NCI-H1092 treated with DMSO at 0.1 percent for 48 hours (cell line): ENCODE data around the gene CHIT1.
A peak's percentile ranks its signal among the peaks of the same experiment; 100 is the strongest.
"Not testable (repeated sequence)": the region's sequence is repeated elsewhere in the genome, so short reads cannot be mapped to it uniquely, and the experiment has no call there.

ENCODE experiments used
- DNase-seq: peaks from one replicate; lab custom pipeline; 2025; lab: John Stamatoyannopoulos, UW

The CHIT1 gene

GRCh38 chr1:203229471-203230135 lies at the start of gene CHIT1:
Gene CHIT1, minus strand, starts transcription at chr1:203229673. Its CDS starts 37 bp downstream, at chr1:203229636.
- DNase-seq, result no peak

- no peak for DNase-seq
Observed at GRCh38 chr1:203278885-203279406, 49.5 kb upstream of the CHIT1 start.

GRCh38 chr1:203278082-203278884 lies 48.8 kb upstream of the CHIT1 start:
- peak; percentile 90 for DNase-seq

- peak; percentile 74 for DNase-seq
Observed at GRCh38 chr1:203276916-203277545, 47.6 kb upstream of the CHIT1 start.

GRCh38 chr1:203276408-203276807 lies 46.9 kb upstream of the CHIT1 start:
- no peak for DNase-seq

- DNase-seq, result no peak
Observed at GRCh38 chr1:203275656-203276272, 46.3 kb upstream of the CHIT1 start.

GRCh38 chr1:203274603-203275381 lies 45.3 kb upstream of the CHIT1 start:
- DNase-seq, result no peak

- no peak for DNase-seq
Observed at GRCh38 chr1:203273869-203274602, 44.6 kb upstream of the CHIT1 start.

GRCh38 chr1:203273206-203273868 lies 43.9 kb upstream of the CHIT1 start:
- DNase-seq, result peak; percentile 94

- no peak for DNase-seq
Observed at GRCh38 chr1:203272633-203273205, 43.2 kb upstream of the CHIT1 start.

- DNase-seq, result no peak
Observed at GRCh38 chr1:203271962-203272632, 42.6 kb upstream of the CHIT1 start.

GRCh38 chr1:203271018-203271743 lies 41.7 kb upstream of the CHIT1 start:
- peak; percentile 15 for DNase-seq

GRCh38 chr1:203270448-203270847 lies 41.0 kb upstream of the CHIT1 start:
- DNase-seq, result no peak

GRCh38 chr1:203269654-203270020 lies 40.2 kb upstream of the CHIT1 start:
- DNase-seq, result no peak

- peak; percentile 84 for DNase-seq
Observed at GRCh38 chr1:203268901-203269653, 39.6 kb upstream of the CHIT1 start.

- no peak for DNase-seq
Observed at GRCh38 chr1:203267912-203268311, 38.4 kb upstream of the CHIT1 start.

GRCh38 chr1:203267347-203267846 lies 37.9 kb upstream of the CHIT1 start:
- peak; percentile 93 for DNase-seq

- DNase-seq, result not testable (repeated sequence)
Observed at GRCh38 chr1:203266140-203266539, 36.7 kb upstream of the CHIT1 start.
